ENCODE measurements around the gene AOX1. TPM values are rescaled to one million over a fixed set of nuclear protein-coding genes. Genes with fewer than 3 reads are reported as not detected.
"Not testable (repeated sequence)": the region's sequence is repeated elsewhere in the genome, so short reads cannot be mapped to it uniquely, and the experiment has no call there.

Gene AOX1
- total and polyA plus RNA-seq, 10 of the 15 experiments (the other 5 are each of a cell fraction or from before 2014, with no cell fraction given): 0.03 to 0.56 (median 0.19) TPM; not detected in 6

DNA sequence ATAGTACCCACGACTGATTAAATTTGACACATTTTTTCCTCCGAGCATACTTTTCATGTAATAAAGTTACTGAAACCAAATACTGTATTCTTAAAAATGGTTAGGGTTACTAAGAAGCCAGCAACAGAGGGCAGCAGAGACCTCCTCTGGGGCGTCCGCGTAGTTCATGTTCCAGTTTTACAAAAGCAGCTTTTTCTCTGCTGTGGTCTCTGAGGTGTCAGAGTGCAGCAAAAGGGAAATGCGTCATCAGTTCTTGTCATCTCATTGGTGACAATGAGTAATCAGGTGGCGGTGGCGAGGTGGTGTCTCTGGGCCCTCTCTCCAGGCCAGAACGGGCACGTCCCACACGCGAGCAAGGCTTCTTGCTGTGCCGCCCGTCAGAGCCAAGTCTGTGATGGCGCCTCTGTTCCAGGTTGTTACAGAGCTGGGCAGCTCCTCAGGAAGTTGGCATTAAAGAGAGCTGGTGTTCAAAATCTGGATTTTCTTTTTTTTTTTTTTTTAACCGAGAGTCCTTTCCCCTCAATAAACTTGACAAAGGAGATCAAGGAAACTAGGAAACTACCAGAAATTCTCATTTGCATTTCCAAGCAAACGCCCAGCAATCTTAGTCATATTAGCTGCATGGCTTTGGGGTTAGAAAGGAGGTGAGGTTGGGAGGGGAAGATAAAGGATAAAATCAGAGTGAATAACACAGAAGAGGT, 127.3 kb downstream of the AOX1 start (continued):
- TF ChIP-seq PBX3 (IDR thresholded peaks at IDR 0.05; ENCODE audit: insufficient replicate concordance, low read depth, low read length): peak; percentile 80
- no peak for TF ChIP-seq SMAD5 (IDR thresholded peaks at IDR 0.05; ENCODE audit: low read depth)
- no peak for TF ChIP-seq WRNIP1 (IDR thresholded peaks at IDR 0.05; ENCODE audit: borderline replicate concordance, low read depth, low read length)
- TF ChIP-seq POLR2AphosphoS5 (IDR thresholded peaks at IDR 0.05; ENCODE audit: low read length): peak; percentile 93
- TF ChIP-seq CHD2 (IDR thresholded peaks at IDR 0.05; ENCODE audit: borderline replicate concordance, low read depth, low read length): peak; percentile 84

GRCh38 chr2:200713704-200714064, 127.9 kb downstream of the AOX1 start:
- RAD21 ChIA-PET (ENCODE audit: unreplicated experiment): interaction anchor here (0.7 to 3.5 kb wide), 24 partner anchors 11 to 546 kb away, joined by 3 to 21 read pairs (median 4); partner anchors contain the start of genes CASP8, CFLAR, CLK1 and NIF3L1
- CTCF ChIA-PET: interaction anchor here (0.7 to 4.5 kb wide), 30 partner anchors 10 to 733 kb away, joined by 3 to 43 read pairs (median 5); partner anchors contain the start of genes AOX1, BZW1, CASP10 and CFLAR
- H4K20me1 ChIP-seq (ENCODE audit: control insufficient read depth, insufficient read depth): no peaks in the 10 kb centered on the region
- H3K79me2 ChIP-seq (ENCODE audit: control insufficient read depth, insufficient read depth, low read length): no peaks in the 10 kb centered on the region
- H3K27me3 ChIP-seq (replicated peaks in 1 of 2; ENCODE audit: control insufficient read depth in 2 of 2, insufficient read depth in 2 of 2, low read length in 1 of 2): no peaks in the 10 kb centered on the region
- in situ Hi-C loops (cut with MboI) (loop anchor here (5.0 to 10.0 kb wide), 3 partner anchors 99 to 449 kb away; partner anchors contain the start of gene BZW1), intact Hi-C loops (cut with micrococcal nuclease; ENCODE audit: unreplicated experiment) (loop anchor here (1.0 to 5.0 kb wide), 7 partner anchors 99 to 519 kb away; partner anchors contain the start of genes CLK1, NIF3L1 and PPIL3)
- TF ChIP-seq GATAD2B (conservative IDR thresholded peaks at IDR 0.05; ENCODE audit: low read depth): 0 out of 2 replicates have a peak, but pooled peaks have one; percentile 19
- TF ChIP-seq RELA (IDR thresholded peaks at IDR 0.05; ENCODE audit: borderline replicate concordance, partially characterized antibody): no peak
- no peak for TF ChIP-seq CHD2 (IDR thresholded peaks at IDR 0.05; ENCODE audit: borderline replicate concordance, low read depth, low read length)
- no peak for TF ChIP-seq TCF3 (IDR thresholded peaks at IDR 0.05; ENCODE audit: borderline replicate concordance, insufficient read depth, low read depth, low read length)
- 0 out of 2 replicates have a peak, but pooled peaks have one; percentile 12 for TF ChIP-seq SMARCA5 (IDR thresholded peaks at IDR 0.05)
- H3K9me3 ChIP-seq (replicated peaks; ENCODE audit: control insufficient read depth, insufficient read depth, low read length): peaks cover 3% of the 10 kb centered on the region; the same call in 2 of the 3 replicates
- H3K9ac ChIP-seq (ENCODE audit: control insufficient read depth, insufficient read depth, low read length): peak overlapping the region; percentile 57
- H2AFZ ChIP-seq (ENCODE audit: control insufficient read depth, low read depth, low read length): peak overlapping the region; percentile 91
- H3K36me3 ChIP-seq (ENCODE audit: control insufficient read depth in 2 of 2, insufficient read depth in 2 of 2, low read length in 1 of 2): no peaks in the 10 kb centered on the region
- BruUV-seq (replicated peaks): no TSS peak
- ATAC-seq (no peak), FAIRE-seq (no peak), DNase-seq (ENCODE audit: low read depth, low spot score) (peak; percentile 8)
- H3K27ac ChIP-seq (ENCODE audit: control insufficient read depth, insufficient read depth): peak overlapping the region; percentile 82
- WGBS (ENCODE audit: insufficient coverage, insufficient replicate concordance, low lambda C conversion rate, missing lambda C conversion rate): 99% methylated on average over 4 of the region's 4 CpGs
- H3K4me3 ChIP-seq: no peak overlapping the region
- H3K4me1 ChIP-seq (ENCODE audit: control insufficient read depth, insufficient read depth, low read length): peaks cover 7% of the 10 kb centered on the region
- H3K4me2 ChIP-seq (ENCODE audit: control insufficient read depth, insufficient read depth): peak overlapping the region; percentile 69; the same call in 1 of the 2 replicates
- SMC1A ChIA-PET (ENCODE audit: uncharacterized antibody, unreplicated experiment): interaction anchor here (0.7 to 5.5 kb wide), 23 partner anchors 8 to 519 kb away, joined by 3 to 38 read pairs (median 6); partner anchors contain the start of genes NIF3L1 and PPIL3
- POLR2A ChIA-PET: interaction anchor here (0.7 to 2.9 kb wide), 10 partner anchors 8 to 470 kb away, joined by 3 to 13 read pairs (median 4); partner anchors contain the start of genes BZW1, CFLAR, CLK1 and NIF3L1

DNA sequence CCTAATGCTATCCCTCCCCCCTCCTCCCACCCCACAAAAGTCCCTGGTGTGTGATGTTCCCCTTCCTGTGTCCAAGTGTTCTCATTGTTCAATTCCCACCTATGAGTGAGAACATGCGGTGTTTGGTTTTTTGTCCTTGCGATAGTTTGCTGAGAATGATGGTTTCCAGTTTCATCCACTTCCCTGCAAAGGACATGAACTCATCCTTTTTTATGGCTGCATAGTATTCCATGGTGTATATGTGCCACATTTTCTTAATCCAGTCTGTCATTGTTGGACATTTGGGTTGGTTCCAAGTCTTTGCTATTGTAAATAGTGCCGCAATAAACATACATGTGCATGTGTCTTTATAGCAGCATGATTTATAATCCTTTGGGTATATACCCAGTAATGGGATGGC, 129.2 kb downstream of the AOX1 start:
- CTCF ChIA-PET: interaction anchor here (1.2 to 3.0 kb wide), 2 partner anchors 12 to 191 kb away, joined by 3 to 17 read pairs; no protein-coding TSS in a partner anchor
- intact Hi-C loops (cut with micrococcal nuclease; ENCODE audit: unreplicated experiment); H3K4me2 ChIP-seq (ENCODE audit: control insufficient read depth, insufficient read depth); H3K9ac ChIP-seq (ENCODE audit: control insufficient read depth, insufficient read depth, low read length); H3K9me3 ChIP-seq (replicated peaks; ENCODE audit: control insufficient read depth, insufficient read depth, low read length); H3K27me3 ChIP-seq (replicated peaks in 1 of 2; ENCODE audit: control insufficient read depth in 2 of 2, insufficient read depth in 2 of 2, low read length in 1 of 2); FAIRE-seq; BruUV-seq (replicated peaks); H3K79me2 ChIP-seq (ENCODE audit: control insufficient read depth, insufficient read depth, low read length); ATAC-seq; H3K36me3 ChIP-seq (ENCODE audit: control insufficient read depth in 2 of 2, insufficient read depth in 2 of 2, low read length in 1 of 2); H4K20me1 ChIP-seq (ENCODE audit: control insufficient read depth, insufficient read depth); H3K27ac ChIP-seq (ENCODE audit: control insufficient read depth, insufficient read depth); RAD21 ChIA-PET (ENCODE audit: unreplicated experiment); POLR2A ChIA-PET; H3K4me3 ChIP-seq; H3K4me1 ChIP-seq (ENCODE audit: control insufficient read depth, insufficient read depth, low read length); DNase-seq (ENCODE audit: low read depth, low spot score); H2AFZ ChIP-seq (ENCODE audit: control insufficient read depth, low read depth, low read length): not testable (repeated sequence)
- 100% methylated on average over 2 of the region's 3 CpGs for WGBS (ENCODE audit: insufficient coverage, insufficient replicate concordance, low lambda C conversion rate, missing lambda C conversion rate)
- SMC1A ChIA-PET (ENCODE audit: uncharacterized antibody, unreplicated experiment): interaction anchor here (1.1 to 5.5 kb wide), 4 partner anchors 134 to 517 kb away, joined by 3 to 38 read pairs (median 6); no protein-coding TSS in a partner anchor
- in situ Hi-C loops (cut with MboI): loop anchor here (10.0 kb wide), 1 partner anchor 350 kb away; no protein-coding TSS in a partner anchor

Data from GM12878 (cell line).